ENCODE results near the gene UGT1A8.
A peak's percentile ranks its signal among the peaks of the same experiment; 100 is the strongest.
"Not testable (repeated sequence)": the region's sequence is repeated elsewhere in the genome, so short reads cannot be mapped to it uniquely, and the experiment has no call there.

UGT1A8 gene

DNA sequence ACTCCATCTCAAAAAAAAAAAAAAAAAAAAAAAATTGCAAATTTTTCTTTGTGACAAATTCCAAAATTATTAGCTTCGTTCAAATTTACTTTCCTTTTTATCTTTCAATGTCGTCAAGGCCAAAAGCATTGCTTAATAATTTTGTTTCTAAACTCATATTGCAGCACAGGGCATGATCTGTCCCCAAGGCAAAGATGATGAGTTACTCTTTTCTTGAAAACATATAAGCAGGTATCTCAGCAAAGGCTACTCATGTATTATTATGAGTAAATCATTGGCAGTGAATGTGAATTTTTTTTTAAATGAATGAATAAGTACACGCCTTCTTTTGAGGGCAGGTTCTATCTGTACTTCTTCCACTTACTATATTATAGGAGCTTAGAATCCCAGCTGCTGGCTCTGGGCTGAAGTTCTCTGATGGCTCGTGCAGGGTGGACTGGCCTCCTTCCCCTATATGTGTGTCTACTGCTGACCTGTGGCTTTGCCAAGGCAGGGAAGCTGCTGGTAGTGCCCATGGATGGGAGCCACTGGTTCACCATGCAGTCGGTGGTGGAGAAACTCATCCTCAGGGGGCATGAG is 64.2 kb downstream of the UGT1A8 start, which contains the start of gene UGT1A7:
Gene UGT1A7 (plus strand): TSS at position 381 of the 579 bp plus-strand sequence. CDS start 37 bp downstream, at position 418.
- DNase-seq (ENCODE audit: low spot score), result no peak

DNA sequence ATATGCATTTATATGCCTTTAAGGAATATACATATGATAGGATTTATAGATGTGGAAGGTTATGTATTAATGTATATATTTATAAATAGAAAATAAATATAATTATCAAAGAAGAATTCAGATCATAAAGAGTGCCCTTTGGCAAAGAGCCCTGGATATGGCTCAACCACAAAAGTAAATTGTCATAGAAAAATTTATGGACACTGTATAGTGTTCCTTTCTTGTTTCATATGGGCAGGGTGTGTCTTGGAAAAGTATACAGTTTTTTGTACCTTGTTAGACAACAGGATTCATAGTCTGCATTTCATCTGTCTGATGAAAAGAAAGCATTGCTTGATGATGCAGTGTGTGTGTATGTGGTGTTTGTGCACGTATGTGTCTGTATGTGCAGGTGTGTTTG is 67.2 kb downstream of the UGT1A8 start:
- DNase-seq (ENCODE audit: low spot score) (no peak), FAIRE-seq (no peak)

More for the DNA sequence above, 64.2 kb downstream of the UGT1A8 start, which contains the start of gene UGT1A7:
- no peak for FAIRE-seq

DNA sequence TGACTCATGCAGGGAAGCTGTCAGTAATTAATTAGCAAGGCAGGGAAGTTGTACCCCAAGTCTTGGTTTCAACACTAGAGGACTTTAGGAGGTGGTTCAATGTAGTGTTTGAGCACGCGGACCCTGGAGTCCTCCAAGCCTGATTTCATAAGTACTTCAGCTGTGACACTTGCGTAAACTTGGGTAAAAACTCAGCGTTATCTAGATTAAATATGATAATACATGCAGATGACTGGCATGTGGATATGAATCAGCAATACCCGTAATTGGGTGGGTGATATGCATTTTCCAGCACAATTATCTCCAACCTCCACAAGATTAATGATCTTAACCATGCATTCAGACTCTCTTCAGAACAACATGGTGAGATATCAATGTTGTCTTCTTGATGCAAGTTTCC is 69.5 kb downstream of the UGT1A8 start:
- no peak for FAIRE-seq

DNA sequence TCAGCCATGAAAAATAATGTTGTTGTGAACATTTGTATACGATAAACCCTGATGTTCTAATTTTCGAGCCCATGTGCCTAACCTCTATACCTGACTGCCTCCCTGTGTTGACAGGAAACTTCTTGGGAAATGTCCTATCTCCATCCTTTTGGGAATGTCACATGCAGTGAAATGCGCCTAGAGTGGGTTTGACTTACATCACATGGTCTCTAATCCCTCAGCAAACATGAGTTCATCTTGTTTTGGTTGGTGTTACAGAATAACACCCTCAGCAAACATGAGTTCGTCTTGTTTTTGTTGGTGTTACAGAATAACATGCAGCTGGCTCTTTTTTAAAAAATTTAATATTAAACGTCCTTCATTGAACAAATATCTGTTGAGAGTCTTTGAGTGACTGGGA is 70.9 kb downstream of the UGT1A8 start:
- DNase-seq (ENCODE audit: low spot score), result no peak
- FAIRE-seq, result no peak

More for the DNA sequence above, 69.5 kb downstream of the UGT1A8 start:
- no peak for DNase-seq (ENCODE audit: low spot score)

DNA sequence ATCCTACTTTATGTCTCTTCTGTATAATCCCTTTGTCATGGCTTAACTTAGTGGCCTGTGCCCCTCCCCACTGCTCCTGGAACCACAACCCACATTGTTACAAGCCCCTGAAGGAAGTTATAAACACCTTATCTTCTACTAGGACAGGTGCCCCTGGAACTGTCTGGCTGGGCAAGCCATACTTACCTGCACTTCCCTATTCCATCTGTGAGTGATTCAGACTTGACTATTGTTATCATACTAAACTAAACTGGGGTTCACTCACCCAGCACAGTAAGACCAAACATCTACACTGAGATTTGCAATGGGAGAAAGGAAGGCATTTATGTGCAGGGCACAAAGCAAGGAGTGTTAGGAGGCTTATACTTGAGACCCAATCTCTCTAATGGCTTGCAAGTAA is 71.6 kb downstream of the UGT1A8 start:
- no peak for FAIRE-seq

DNA sequence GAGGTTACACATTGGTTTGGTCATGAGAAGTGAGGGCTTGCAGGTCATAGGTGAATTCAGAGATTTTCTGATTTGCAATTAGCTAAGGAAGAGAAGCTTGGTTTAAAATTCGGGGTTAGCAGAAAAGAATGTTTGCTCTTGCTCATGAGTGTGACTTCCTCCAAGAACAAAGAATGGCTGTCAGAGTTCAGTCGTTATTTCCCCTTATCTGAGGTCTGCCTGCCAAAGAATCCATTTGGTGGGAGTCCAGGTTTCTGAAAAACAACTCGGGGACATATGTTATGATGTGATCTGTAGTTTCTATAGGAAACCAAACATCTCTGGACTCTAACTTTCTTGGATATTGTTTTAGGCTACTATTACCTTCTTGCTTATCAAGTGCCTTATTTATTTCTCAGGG is 72.1 kb downstream of the UGT1A8 start:
- FAIRE-seq (no peak), DNase-seq (ENCODE audit: low spot score) (no peak)

More for the DNA sequence above, 71.6 kb downstream of the UGT1A8 start:
- DNase-seq (ENCODE audit: low spot score), result no peak

DNA sequence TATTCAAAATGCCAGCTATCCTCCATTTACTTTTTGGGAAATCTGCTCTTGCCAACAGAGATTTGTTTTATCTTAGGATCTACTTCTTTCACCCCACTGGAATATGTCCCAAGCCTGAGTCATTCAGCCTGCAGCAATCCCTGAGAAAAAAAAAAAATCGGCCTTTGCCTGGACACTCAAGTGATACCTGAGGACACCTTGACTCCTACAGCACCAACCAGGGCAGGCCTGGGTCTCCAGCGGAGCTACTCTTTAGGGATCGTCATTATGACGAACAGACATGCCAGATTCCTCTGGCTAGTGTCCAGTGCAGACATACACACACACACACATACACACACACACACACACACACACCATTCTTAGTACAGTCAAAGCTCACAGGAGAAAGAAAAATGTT is 73.0 kb downstream of the UGT1A8 start:
- DNase-seq (ENCODE audit: low spot score) (no peak), FAIRE-seq (no peak)

DNA sequence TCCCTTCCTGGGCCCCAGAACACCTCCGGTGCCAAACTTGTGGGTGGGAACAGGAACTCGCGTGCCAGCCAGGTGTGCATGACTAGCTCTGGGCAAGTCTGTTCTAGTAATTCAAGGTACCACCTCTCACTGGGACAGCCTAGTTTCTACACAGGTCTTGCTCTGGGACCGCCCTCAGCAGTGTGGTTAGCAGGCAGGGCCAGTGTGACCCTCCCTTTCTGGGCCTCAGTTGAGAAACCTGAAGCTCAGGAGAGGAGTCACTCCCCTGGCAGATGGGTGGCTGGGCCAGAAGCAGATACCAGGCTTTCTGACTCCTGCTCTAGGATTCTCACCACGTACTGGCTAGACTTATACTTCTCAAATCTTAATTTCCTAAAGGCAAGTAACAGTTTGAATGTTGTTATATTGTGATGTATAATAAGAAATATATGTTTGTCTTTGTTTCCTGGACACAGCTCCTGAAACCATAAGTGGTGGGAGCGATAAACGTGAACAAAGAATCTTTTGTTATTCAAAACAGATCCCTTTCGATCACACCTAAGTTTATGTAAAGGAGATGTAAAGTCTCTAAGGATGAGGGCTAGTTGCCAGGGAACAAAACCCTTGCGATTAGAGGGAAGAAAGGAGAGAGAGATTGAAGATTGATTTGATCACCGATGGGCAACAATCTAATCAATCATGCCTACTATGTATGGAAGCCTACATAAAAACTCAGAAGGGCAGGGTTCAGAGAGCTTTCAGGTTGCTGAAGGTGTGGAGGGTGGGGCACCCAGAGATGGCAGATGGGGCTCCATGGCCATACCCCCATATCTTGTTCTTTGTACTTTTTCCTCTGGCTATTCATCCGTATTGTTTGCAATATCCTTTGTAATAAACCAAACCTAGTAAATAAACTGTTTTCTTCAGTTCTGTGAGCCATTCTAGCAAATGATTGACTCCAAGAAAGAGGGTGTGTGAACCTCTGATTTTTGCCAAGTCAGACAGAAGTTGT is 74.3 kb downstream of the UGT1A8 start:
- DNase-seq (ENCODE audit: low spot score), result no peak
- no peak for FAIRE-seq

DNA sequence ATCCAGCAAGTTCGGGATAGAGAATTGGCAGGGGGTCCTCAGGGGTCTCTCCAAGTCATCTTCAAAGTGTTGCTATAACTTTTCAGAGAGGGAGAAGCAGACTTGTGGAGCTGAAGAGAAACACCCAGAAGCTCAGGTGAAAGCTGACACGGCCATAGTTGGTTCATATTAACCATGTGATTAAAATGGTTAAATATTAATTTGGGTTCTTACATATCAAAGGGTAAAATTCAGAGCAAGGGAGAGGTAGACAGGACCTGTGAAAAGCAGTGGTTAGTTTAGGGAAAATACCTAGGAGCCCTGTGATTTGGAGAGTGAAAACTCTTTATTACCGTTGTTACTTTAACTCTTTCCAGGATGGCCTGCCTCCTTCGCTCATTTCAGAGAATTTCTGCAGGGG is 75.2 kb downstream of the UGT1A8 start, which contains the start of gene UGT1A6:
Gene UGT1A6 (plus strand): TSS at position 243 of the 400 bp plus-strand sequence. CDS start 115 bp downstream, at position 358.
- FAIRE-seq, result no peak
- DNase-seq (ENCODE audit: low spot score), result no peak

DNA sequence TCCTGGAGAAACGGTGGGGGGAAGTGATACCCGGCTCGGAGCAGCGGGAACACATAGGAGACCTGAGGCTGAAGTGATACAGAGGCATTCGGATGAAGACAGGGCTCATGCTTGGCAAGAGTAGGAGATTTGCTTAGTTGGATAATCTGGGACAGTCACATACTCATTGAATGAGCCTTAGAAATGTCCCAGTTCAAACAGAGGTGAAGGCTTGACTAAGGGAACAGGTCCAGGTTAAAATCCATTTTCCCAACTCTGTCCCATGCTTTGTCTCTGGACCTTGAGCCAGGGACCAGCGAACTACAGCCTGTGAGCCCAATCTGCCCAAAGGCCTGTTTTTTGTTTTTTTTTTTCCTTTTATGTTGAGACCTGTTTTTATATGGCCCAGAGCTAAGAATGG is 76.5 kb downstream of the UGT1A8 start:
- DNase-seq (ENCODE audit: low spot score) (no peak), FAIRE-seq (no peak)

DNA sequence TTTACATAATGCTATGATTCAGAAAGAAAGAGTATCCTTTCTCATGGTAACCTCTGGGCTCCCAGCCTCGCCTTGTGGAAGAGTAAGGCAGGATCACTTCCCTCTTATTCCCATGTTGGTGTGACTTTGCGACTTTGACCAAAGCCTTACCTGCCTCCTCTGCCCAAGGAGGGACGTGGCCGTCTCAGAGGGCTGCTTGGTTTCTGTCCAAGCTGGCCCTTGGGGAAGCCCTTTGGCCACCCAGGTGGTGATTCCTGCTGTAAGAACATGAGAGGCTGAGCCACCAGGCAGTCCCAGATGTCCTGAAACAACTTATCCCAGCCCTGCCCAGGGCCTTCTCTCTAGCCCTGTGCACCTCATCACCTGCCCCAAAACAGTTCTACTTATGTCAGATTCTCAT is 81.3 kb downstream of the UGT1A8 start:
- DNase-seq (ENCODE audit: low spot score) (no peak), FAIRE-seq (no peak)

DNA sequence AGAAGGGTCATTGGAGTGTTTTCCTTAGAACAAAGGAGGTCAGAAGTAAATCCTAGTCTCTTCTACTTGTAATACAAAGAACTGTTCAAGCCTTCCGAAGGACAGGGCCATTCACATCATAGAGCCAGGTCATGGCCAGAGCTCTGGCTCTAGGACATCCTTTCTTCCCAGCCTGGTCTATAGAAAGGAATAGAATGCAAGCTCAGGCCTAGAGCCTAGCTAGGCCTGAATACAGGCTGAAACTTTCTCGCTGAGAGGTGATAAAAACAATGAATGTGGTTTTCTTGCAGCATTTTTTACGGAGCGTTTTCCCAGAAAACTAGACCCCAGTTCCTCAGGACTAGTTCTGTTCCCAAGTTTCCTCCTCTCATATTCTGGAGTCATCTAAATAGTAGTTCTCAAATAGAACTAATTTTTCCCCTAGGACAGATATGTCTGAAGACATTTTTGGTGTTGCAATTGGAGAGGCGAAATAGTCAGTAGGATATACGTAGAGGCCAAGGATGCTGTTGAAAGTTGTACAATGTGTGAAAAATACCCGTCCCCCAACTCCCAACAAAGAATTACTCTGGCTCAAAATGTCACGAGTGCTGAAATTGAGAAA is 82.1 kb downstream of the UGT1A8 start:
- no peak for FAIRE-seq
- no peak for DNase-seq (ENCODE audit: low spot score)

DNA sequence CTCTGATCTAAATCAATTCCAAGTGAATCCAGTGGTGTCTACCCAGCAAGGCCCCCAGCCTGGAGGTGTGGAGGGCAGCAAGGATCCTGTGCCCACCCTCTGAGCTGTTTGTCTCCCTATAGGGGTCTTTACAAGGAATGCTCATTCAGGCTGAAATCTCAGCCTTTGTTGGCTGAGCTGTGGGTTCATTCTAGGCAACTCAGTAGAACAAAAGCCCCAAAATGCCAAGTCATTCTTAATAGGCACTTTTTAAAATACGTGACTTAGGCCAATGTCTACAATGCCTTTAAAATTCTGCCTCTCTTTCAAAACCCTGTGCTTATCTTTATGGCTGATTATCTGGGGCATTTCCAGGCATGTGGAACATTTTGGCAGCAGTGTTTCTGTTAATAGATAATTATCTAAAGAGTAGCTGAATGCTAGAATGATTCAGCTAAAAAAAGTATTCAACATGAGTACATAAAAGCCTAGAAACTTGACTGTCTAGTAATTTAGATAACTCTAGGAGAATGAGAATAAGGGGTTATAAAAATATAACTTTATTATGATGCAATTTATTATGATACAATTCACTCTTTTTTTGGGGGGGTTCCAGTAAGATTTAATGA is 82.7 kb downstream of the UGT1A8 start:
- FAIRE-seq (no peak), DNase-seq (ENCODE audit: low spot score) (no peak)

DNA sequence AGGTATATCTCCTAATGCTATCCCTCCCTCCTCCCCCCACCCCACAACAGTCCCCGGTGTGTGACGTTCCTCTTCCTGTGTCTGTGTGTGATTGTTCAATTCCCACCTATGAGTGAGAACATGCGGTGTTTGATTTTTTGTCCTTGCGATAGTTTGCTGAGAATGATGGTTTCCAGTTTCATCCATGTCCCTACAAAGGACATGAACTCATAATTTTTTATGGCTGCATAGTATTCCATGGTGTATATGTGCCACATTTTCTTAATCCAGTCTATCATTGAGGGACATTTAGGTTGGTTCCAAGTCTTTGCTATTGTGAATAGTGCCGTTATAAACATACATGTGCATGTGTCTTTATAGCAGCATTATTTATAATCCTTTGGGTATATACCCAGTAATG is 83.4 kb downstream of the UGT1A8 start:
- not testable (repeated sequence) for DNase-seq (ENCODE audit: low spot score); FAIRE-seq

DNA sequence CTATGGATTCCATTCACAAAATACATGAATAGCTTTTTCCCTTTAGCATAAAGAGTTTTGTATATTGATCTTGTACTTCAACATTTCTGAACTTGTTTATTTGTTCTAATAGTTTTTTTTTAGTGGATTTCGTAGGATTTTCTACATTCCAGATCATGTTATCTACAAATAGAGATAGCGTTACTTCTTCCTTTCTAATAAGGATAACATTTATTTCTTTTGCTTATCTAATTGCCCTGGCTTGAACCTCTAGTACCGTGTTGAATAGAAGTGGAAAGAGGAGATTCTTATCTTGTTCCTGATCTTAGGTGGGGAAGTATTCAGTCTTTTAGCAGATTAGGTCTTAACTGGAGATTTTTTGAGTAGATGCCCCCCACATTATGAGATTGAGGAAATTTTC is 84.8 kb downstream of the UGT1A8 start:
- FAIRE-seq (no peak), DNase-seq (ENCODE audit: low spot score) (no peak)

DNA sequence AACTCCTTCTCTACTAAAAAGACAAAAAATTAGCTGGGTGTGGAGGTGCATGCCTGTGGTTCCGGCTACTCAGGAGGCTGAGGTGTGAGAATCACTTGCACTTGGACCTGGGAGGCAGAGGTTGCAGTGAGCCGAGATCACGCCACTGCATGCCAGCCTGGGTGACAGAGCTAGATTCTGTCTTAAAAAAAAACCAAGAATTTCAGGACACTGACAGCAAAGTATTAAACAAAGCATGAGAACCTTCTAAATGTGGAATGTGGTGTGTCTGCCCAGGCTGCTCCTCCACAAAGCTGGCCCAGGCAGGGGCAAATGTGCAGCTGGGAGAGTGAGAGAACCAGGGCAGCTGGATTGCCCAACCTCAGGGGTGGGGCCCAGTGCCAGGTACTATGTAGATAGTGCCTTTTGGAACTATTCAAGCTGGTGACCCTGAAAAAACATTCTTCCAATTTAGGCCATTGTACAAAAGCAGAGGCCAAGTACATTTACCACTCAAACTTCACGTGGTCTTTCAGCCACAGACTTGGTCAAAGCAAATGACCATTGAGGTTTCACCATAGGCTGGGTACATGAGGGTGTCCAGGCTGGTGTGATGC is 88.6 kb downstream of the UGT1A8 start:
- DNase-seq (ENCODE audit: low spot score), result no peak
- FAIRE-seq, result no peak

DNA sequence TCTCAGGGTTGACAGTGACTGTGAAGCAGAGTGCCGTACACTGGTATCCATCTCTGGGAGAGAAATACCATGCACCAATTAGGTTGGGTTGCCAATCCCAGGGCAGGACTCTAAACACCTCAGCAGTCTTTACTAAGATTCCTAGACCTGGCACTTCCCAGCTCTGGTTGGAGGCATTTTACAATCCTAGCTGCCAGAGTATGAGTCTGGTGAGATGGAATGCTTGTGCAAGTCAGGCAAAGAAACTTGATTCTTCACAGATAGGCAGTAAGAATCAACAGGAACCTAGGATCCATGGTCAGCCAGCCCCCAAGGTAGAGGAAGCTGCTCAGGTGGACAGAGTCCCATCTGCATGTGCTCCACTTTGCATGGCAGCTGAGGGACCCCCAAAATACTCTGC is 89.3 kb downstream of the UGT1A8 start:
- DNase-seq (ENCODE audit: low spot score), result no peak

DNA sequence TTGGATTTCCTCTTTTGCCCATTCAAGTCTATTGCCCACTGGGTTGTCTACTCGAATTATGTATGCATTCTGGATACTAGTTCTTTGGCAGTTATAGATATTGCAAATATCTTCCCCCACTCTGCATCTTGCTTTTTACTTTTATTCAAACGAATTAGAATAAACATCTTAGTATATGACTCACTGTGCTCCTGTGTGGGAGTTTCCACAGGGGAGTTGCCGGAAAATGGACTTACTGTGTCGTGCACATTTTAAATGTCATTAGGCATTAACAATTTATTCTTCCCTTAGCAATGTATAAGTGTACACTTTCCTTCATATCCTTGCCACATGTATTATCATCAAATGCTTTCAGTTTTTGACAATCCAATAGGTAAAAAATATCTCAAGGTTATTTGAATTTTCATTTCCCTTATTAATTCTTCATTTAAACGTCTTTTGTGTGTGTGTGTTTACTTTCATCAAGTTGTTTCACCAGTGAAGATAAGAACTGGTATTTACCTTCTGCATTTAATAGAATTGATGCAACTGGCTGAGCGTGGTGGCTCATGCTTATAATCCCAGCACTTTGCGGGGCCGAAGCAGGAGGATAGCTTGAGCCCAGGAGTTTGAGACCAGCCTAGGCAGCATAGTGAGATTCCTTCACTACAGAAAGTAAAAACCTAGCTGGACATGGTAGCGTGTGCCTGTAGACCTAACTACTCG is 90.7 kb downstream of the UGT1A8 start:
- FAIRE-seq (no peak), DNase-seq (ENCODE audit: low spot score) (no peak)

More for the DNA sequence above, 89.3 kb downstream of the UGT1A8 start:
- no peak for FAIRE-seq

DNA sequence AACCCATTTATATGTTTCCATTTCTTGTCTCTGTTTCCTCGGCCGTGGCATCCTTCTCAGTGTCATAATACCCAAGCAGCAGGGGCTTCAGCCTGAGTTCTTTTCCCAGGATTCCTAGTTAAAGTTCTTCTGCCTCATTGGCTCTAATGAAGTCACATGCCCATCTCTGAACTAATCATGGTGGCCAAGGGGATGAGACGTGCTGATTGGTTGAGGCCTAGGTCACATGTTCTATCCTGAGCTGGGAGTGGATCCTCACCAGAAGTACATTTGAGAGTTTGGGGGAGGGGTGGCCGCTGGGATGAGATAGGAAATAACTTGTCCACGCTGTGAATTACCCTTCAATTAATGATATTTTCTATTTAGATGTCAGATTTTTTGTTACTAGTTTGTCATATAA is 91.5 kb downstream of the UGT1A8 start:
- DNase-seq (ENCODE audit: low spot score) (no peak), FAIRE-seq (no peak)

DNA sequence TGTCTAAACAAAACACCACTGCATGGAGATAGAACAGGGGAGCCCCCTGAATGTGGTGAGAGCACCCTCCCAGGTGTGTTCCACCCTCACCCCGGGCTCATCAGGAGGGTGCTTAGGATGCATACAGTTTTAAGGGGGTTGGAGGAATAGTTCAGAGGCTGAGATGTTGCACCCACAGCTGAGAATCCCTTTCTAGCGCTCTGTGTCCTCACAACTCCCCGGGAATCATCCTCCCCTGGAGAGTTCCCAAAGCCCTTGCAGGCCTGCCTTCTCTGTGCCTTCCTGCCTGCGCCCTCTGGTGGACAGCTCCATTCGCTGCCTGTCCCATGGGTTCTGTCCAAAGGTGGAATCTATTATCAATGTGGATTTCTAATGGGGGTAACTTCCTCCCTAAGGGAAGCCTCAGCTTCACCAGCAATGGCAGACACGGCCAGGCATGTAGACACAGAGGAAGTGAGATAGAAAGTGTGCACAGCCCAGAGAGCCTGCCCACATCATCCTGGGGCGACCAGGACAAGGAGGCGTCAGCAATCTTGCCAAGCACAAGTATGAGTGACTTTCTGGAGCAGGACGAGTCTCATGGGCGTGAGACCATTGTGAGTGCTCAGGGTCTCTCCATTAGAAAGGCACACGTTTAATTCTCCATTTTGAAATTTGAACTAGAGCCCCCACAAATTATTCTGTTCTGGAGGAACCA is 94.0 kb downstream of the UGT1A8 start:
- peak; percentile 20 for FAIRE-seq

More for the DNA sequence above, 94.0 kb downstream of the UGT1A8 start:
- DNase-seq (ENCODE audit: low spot score), result peak; percentile 75
